ENCODE data around the gene TNIK.

DNA sequence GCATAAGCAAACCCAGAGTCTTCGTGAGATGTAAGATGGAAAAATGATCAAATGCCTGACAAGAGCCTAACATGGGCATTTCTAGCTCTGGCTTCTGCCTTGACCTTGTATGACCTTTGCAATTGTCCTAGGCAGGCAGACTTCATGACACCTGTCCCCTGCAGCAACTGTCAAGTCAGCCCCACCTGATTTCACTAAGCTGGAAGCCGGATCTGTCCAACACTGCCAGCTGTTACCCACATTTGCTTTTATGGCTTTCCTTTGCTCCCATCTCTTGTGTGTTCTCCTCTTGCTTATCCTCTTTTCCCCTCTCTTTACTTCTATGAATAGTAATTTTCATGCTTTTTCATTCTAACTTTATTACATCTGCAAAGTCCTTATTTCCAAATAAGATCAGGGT, 48.5 kb upstream of the TNIK start:
- TF ChIP-seq CTCF (conservative IDR thresholded peaks at IDR 0.05; ENCODE audit: low read length) (no peak), EZH2phosphoT487 (IDR thresholded peaks at IDR 0.05; ENCODE audit: borderline replicate concordance) (no peak)

All from Loucy (cell line).